HG02981 (cell line): ENCODE results near the gene CCDC172.

ENCODE experiments used
- ATAC-seq: cut with Tn5 transposase; IDR thresholded peaks from one replicate; pipeline ENCODE4 v1.9.1; 2021; ENCODE audit warnings: mild to moderate bottlenecking, moderate library complexity; ENCODE audit not compliant: unreplicated experiment

Gene CCDC172, protein sequence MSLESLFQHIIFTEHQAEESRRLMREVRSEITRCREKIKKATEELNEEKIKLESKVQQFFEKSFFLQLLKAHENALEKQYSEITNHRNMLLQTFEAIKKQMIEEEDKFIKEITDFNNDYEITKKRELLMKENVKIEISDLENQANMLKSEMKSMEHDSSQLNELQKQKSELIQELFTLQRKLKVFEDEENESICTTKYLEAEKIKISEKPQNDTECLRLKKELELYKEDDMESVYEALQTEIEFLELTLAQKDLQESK

GRCh38 chr10:116324227-116324950 is at the start of gene CCDC172:
Gene CCDC172 (plus strand): TSS chr10:116324448. CDS start chr10:116325012, 564 bp downstream.
- no peak for ATAC-seq

GRCh38 chr10:116276981-116277380 is 47.3 kb upstream of the CCDC172 start:
- ATAC-seq, result no peak

- ATAC-seq, result no peak
These were observed 45.4 kb upstream of the CCDC172 start for GRCh38 chr10:116278846-116279245.

DNA sequence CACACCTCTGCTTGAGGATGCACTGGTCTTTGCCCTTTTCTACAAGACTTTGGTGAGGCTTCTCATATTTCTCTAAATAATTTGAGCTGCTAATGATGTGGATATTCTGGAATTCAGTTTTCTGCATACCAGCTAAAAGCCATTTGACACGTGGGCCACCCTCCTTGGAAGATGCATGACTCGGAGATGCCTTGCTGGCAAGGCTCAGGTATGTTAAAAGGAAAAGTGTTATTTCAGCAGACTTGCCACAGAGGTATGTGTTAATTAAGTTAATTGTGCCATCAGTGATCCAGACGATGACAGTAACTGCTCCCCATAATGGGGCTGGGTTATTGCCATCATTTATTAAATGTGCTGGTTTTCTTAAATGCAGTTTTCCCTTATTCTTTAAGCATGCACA is 42.5 kb upstream of the CCDC172 start:
- no peak for ATAC-seq

- ATAC-seq, result no peak
These were observed 37.5 kb upstream of the CCDC172 start for GRCh38 chr10:116286626-116287200.

GRCh38 chr10:116287906-116288501 is 36.2 kb upstream of the CCDC172 start:
- peak; percentile 62 for ATAC-seq

- ATAC-seq, result no peak
These were observed 34.6 kb upstream of the CCDC172 start for GRCh38 chr10:116289652-116290051.

DNA sequence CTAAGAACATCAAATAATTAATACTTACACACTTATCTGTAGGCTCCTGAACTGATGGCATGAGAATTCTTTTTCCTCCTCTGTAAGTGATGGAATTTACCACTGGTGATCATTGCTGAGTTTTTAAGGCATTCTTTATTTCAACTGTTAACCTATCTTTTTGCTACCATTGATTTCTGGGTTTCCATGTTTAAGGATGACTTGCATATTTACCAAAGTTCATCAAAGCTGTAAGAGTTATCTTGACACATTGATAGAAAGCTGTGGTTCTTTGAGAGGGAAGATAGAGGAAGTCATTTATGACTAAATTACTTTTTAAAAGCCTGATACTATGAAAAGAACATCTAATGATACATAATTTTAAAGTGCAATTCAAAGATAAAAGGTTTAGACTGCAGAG is 31.8 kb upstream of the CCDC172 start:
- ATAC-seq, result no peak

- ATAC-seq, result no peak
These were observed 27.9 kb upstream of the CCDC172 start for GRCh38 chr10:116296291-116296721.

DNA sequence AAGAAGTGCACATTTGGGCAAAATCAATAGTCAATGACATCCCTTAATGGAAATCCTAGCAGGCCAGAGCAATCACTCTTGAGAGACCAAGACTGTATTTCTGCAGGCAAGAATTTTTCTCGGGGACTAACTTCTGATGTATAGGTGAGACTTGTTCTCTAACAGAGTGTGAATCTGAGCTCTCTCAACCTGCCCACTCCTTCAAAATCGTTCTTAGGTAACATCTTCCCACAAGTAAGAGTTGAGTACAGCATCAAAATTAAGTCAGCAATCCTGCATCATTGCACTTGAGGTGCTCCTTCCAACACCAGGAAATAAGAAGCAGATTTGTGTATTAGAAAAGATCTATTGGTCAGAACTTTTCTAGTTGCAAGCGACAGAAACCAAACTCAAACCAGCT is 25.7 kb upstream of the CCDC172 start:
- ATAC-seq, result no peak

DNA sequence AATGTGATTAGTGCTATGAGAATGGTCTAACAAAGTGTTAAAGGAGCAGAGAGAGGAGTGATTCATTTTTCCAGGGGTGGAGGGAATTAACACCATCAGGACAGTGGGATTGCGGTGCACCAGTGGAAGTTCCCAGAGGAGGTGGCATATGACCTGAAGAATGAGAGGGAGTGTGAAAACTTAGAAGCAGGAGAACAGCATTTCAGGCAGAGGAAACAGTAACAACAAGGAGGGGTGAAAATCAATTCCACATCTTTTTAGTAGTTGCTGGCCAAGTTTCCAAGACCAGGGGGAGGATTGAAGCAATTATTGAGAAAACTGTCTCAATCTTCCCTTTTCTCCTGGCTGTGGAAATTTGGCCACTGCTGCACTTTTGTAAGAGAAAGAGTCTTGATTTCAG is 23.7 kb upstream of the CCDC172 start:
- no peak for ATAC-seq

- ATAC-seq, result no peak
These were observed 19.3 kb upstream of the CCDC172 start for GRCh38 chr10:116304923-116305322.

- ATAC-seq, result no peak
These were observed 17.4 kb upstream of the CCDC172 start for GRCh38 chr10:116306847-116307246.

GRCh38 chr10:116307455-116307854 is 16.8 kb upstream of the CCDC172 start:
- ATAC-seq, result no peak

DNA sequence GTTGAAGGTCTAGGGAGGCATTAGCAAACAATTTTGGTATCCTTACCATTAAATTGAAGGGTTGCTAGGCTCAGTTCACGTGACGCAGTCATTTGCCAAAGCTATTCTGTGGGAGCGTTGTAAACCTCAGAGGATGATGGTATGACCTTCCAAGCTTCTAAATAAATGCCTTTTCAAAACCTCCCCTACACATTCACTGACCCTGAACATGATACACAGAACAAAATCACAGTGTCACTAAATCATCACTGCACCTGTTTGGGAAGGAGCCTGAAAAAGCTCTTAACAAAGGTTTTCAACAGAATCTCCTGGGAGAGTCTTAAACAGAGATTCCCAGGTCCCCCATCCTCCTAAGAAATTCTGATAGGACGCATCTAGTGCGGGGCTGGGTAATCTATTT is 13.2 kb upstream of the CCDC172 start:
- ATAC-seq, result no peak

DNA sequence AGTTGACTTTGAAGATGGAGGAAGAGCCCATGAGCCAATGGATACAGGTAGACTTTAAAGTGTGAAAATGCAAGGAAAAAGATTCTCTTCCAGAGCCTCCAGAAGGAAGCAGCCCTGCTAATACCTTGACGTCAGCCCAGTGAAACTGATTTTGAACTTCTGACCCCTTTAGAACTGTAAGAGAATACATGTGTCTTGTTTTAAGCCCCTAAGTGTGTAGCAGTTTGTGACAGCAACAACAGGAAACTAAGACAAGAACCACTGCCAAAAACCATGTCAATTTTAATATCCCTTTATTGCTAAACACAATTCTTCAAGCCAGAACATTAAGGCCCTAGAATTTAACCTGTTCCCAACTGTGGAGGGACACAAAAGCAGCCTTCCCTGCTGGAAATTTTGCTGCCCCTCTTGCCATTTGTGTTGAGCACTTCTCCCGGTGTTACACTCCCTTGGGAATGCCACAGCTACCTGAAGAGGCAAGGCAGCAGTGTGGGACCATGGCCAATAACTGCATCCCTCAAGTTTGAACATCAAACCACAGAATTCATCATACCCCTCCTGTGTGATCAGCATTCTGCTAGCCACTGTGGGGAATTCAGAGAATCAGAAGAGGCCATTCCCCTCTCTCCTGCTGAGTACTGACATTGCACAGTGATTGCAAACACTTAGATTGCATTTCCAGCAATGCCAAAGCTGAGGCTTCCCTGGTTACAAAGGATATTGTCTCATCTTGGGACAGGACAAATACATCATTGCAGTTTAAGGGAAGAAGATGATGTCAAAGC is 12.3 kb upstream of the CCDC172 start:
- ATAC-seq, result no peak

DNA sequence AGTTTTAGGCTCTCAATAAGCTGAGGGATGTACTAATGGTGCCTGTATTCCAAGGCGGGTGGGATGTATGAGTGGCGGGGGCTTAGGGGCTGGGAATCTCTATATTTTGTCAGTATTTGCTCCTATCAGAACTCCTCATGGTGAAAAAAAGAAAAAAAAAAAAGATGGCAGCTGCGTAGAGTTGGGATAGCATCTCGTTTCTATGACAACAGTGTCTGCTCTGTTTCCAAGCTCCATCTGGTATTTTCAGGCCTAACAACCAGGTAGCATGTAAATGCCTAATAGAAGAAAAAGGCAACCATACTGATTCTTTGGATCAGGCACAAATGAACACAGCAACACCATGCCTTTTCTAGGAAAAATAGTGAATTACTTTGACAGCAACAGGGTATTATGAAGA is 11.7 kb upstream of the CCDC172 start:
- no peak for ATAC-seq

- ATAC-seq, result no peak
These were observed 7.7 kb upstream of the CCDC172 start for GRCh38 chr10:116316503-116316902.

- ATAC-seq, result no peak
These were observed 845 bp downstream of the CCDC172 start for GRCh38 chr10:116324951-116325635.

- no peak for ATAC-seq
These were observed 1.7 kb downstream of the CCDC172 start for GRCh38 chr10:116325987-116326386.
